Calu3 (cell line): ENCODE results near the gene C1orf53. TPM values are rescaled to one million over a fixed set of nuclear protein-coding genes. Genes with fewer than 3 reads are reported as not detected.

Source experiments
- BruUV-seq: library from RNA; stranded (reverse); fragments of 400-500 nt; replicated peaks from 2 replicates; lab custom pipeline; 2021; lab: Mats Ljungman, UMichigan
- CTCF ChIA-PET: fragments of 300-600 bp; sonication (Branson Sonifier 250); formaldehyde crosslinking; loops from one replicate; lab custom pipeline; 2022; ENCODE audit warnings: antibody characterized with exemption; lab: Charles Lee
- DNase-seq: peaks from one replicate; pipeline ENCODE4 v3.0.0; 2022
- H3K27ac Mint-ChIP-seq: one replicate; pipeline ENCODE4 v1.8.0; 2022; ENCODE audit warnings: mixed read lengths; ENCODE audit not compliant: unreplicated experiment
- H3K27me3 Mint-ChIP-seq: one replicate; pipeline ENCODE4 v1.8.0; 2022; ENCODE audit warnings: mixed read lengths; ENCODE audit not compliant: unreplicated experiment
- H3K36me3 Mint-ChIP-seq: one replicate; pipeline ENCODE4 v1.8.0; 2022; ENCODE audit warnings: mild to moderate bottlenecking, moderate library complexity, mixed read lengths; ENCODE audit not compliant: insufficient read depth, unreplicated experiment
- H3K4me1 Mint-ChIP-seq: one replicate; pipeline ENCODE4 v1.8.0; 2022; ENCODE audit warnings: mild to moderate bottlenecking, low read depth, mixed read lengths; ENCODE audit not compliant: unreplicated experiment
- H3K4me3 Mint-ChIP-seq: one replicate; pipeline ENCODE4 v1.8.0; 2022; ENCODE audit warnings: mild to moderate bottlenecking, low read depth, moderate library complexity, mixed read lengths; ENCODE audit not compliant: unreplicated experiment
- H3K9me3 Mint-ChIP-seq: one replicate; pipeline ENCODE4 v1.8.0; 2022; ENCODE audit warnings: low read depth, mixed read lengths; ENCODE audit not compliant: unreplicated experiment
- intact Hi-C: fragments of 100-400 bp; cut with micrococcal nuclease; formaldehyde crosslinking; loops from one replicate; pipeline ENCODE4 v1.10.0; 2022; ENCODE audit not compliant: unreplicated experiment
- total RNA-seq: library from RNA; stranded (reverse); gene quantifications from 2 replicates; pipeline ENCODE4 v1.2.3, GENCODE V29; 2022
- TF ChIP-seq, protein P1 (sequence below): fragments of 200-600 bp; IDR thresholded peaks from one replicate; pipeline ENCODE4 v1.8.0; 2022; ENCODE audit warnings: antibody characterized with exemption; ENCODE audit not compliant: unreplicated experiment

The C1orf53 gene
- total RNA-seq, 1 experiment from 2014 or later, result 11.2 TPM

DNA sequence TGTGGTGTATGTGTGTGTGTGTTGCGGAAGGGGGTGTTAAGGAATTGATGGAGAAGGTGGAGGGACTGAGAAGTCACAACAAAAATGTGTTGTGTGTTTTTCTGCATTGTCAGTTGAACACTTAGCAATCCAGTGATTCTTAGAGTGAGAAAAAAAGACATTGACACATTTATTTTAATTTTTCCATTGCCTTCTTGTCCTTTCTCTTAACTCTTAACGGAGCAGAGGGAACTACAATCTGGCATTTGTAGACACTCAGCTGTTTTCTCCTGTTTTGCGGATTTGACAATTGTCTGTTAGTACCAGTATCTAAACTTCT is 725 bp downstream of the C1orf53 start:
- H3K27ac Mint-ChIP-seq, result peak overlapping the region; percentile 87
- CTCF ChIA-PET, result interaction anchor here (0.9 to 1.3 kb wide), 3 partner anchors 284 to 783 kb away, joined by 3 to 4 read pairs (median 3); no protein-coding TSS in a partner anchor
- H3K27me3 Mint-ChIP-seq, result no peaks in the 10 kb centered on the region

DNA sequence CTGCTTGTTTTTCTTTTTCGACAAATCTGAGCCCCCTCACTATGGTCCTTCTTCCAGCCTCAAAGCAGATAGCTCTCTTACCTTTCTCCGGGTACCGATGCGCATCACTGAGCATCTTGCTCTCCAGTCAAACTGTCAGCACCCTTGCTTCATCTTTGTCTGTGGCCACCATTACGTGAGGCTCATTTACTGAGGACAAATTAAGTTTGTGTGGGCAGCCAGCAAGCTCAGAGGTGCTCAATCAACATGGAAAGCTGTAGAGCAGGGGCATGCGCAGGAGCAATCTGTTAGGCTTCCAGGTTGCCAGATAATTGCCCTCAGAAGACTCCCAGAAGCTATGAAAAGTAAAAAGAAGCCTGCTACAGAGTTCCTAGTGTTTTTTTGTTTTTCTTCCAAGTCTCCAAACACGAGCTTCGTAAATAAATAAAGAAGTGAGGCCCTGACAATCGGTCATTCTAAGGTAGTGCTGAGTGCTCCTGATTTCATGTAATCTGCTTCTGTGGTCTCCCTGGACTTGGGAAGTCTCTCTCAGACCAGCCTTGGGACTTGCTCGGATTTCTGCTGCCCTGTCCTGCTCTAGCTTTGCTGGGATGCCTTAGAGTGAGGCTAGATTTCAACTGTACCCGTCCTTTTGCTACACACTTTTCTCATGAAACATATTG is 1.8 kb downstream of the C1orf53 start:
- BruUV-seq, result no TSS peak
- intact Hi-C loops, result no loop called here

More for the DNA sequence above, 725 bp downstream of the C1orf53 start:
- Mint-ChIP-seq H3K4me1 (peaks cover 24% of the 10 kb centered on the region), H3K4me3 (peak overlapping the region; percentile 97), H3K36me3 (peaks cover 19% of the 10 kb centered on the region), H3K9me3 (no peaks in the 10 kb centered on the region)
- DNase-seq, result no peak
- intact Hi-C loops, result no loop called here
- BruUV-seq, result TSS peak; percentile 62
- TF ChIP-seq, protein P1, sequence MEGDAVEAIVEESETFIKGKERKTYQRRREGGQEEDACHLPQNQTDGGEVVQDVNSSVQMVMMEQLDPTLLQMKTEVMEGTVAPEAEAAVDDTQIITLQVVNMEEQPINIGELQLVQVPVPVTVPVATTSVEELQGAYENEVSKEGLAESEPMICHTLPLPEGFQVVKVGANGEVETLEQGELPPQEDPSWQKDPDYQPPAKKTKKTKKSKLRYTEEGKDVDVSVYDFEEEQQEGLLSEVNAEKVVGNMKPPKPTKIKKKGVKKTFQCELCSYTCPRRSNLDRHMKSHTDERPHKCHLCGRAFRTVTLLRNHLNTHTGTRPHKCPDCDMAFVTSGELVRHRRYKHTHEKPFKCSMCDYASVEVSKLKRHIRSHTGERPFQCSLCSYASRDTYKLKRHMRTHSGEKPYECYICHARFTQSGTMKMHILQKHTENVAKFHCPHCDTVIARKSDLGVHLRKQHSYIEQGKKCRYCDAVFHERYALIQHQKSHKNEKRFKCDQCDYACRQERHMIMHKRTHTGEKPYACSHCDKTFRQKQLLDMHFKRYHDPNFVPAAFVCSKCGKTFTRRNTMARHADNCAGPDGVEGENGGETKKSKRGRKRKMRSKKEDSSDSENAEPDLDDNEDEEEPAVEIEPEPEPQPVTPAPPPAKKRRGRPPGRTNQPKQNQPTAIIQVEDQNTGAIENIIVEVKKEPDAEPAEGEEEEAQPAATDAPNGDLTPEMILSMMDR, result no peak

DNA sequence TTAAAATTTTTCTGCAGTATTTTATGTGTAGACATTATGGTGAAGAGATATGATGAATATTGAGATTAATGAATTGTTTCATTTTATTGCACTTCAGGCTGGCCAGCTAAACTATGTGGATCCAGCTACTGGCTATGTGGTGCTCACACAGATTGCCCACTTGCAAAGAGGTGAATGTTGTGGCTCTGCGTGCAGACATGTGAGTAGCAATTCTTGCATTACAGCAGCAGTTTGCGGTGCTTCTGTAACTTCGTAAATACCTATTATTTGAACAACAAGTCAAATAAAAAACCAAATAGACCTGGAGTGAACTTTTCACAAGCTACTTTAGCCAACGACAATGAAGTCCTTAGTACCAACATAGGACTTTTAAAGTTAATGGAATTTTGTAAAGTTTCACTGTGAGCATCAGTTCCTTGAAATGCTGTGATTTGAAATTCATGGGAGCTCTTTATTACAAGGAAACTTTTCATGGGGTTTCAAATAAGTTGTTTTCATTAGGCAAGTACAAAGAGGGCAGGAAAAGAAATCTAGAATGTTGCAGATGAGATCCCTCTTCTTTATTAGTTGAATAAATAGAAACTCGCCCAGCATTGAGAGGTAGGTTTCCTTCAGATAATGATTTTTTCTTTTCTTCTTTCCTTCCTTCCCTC is 3.4 kb downstream of the C1orf53 start:
- Mint-ChIP-seq H3K9me3 (no peaks in the 10 kb centered on the region), H3K27ac (no peak overlapping the region), H3K4me3 (no peak overlapping the region), H3K36me3 (peaks cover 19% of the 10 kb centered on the region), H3K4me1 (peaks cover 30% of the 10 kb centered on the region), H3K27me3 (peaks cover 24% of the 10 kb centered on the region)
- intact Hi-C loops, result no loop called here
- CTCF ChIA-PET, result interaction anchor here (0.6 to 0.7 kb wide), 2 partner anchors 18 to 1428 kb away, joined by 3 to 7 read pairs; no protein-coding TSS in a partner anchor
- no TSS peak for BruUV-seq
- no peak for DNase-seq
- TF ChIP-seq, protein P1, result no peak

More for the DNA sequence above, 1.8 kb downstream of the C1orf53 start:
- H3K27ac Mint-ChIP-seq, result no peak overlapping the region
- no peaks in the 10 kb centered on the region for H3K9me3 Mint-ChIP-seq
- CTCF ChIA-PET, result no interaction called here
- DNase-seq, result no peak
- TF ChIP-seq, protein P1, result no peak
- H3K4me1 Mint-ChIP-seq, result peaks cover 24% of the 10 kb centered on the region
- peaks cover 8% of the 10 kb centered on the region for H3K27me3 Mint-ChIP-seq
- H3K36me3 Mint-ChIP-seq, result peaks cover 19% of the 10 kb centered on the region
- no peak overlapping the region for H3K4me3 Mint-ChIP-seq

DNA sequence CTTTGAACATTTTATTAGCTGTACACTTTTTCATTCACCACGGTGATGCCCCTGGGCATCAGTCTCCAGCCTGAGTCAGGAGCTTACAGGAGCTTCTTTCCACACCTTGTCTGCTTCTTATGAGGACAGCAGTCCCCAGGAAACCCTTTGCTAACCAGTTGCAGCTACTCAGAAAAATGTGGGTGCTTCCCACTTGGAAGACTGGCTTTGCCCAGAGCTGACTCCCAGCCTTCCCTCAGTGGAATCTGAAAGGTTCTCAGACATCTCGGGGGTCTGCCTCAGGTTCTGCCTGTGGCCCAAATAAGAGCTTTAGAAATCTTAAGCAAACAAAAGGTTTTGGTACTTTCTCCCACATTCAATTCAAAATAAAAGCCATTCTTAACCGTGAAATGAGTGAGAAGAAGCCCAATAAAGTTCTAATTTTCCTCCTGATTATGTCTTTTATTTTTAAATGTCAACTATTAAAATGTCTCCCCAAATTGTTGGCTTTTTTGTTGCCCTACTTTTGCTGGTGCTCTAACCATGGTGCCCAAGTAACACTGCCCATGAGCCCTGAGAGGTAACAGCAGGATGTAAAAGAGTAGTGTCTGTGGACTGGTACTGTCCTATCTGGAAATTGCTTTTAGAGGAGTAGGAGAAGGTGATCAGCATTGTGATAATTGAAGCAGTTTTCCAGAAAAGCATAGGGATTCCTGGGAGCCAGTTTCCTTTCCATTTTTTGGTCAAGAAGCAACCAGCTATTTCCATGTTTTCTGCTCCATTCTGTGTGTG is 5.6 kb downstream of the C1orf53 start:
- peaks cover 23% of the 10 kb centered on the region for H3K36me3 Mint-ChIP-seq
- H3K4me1 Mint-ChIP-seq, result peaks cover 29% of the 10 kb centered on the region
- BruUV-seq, result no TSS peak
- H3K4me3 Mint-ChIP-seq, result no peak overlapping the region
- CTCF ChIA-PET, result no interaction called here
- no peak overlapping the region for H3K27ac Mint-ChIP-seq
- no peak for DNase-seq
- peaks cover 31% of the 10 kb centered on the region for H3K27me3 Mint-ChIP-seq
- intact Hi-C loops, result no loop called here
- H3K9me3 Mint-ChIP-seq, result no peaks in the 10 kb centered on the region
- TF ChIP-seq, protein P1, result no peak
